ENCODE measurements around the gene TAF10. TPM values are rescaled to one million over a fixed set of nuclear protein-coding genes. Genes with fewer than 3 reads are reported as not detected.

The TAF10 gene
- total RNA-seq, 1 donor from 2014 or later: 154 TPM

DNA sequence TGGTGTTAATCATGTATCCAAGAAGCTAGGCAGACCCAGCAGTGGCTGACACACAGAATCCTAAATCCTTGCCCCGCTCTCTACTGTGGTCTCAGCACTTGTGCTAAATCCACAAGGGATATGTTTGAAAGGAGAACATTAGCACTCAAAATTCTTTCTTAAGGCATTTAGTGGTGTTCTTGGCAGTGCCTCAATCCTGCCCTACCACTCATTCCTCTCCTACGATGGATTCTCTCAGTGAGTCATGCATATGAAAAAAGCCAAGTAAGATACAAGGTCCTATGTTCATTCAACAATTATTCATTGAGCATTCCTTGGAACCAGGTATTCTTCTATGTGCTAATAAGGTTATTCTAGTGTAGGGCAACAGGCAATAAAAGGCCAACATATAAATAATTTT, 39.8 kb downstream of the TAF10 start:
- TF ChIP-seq, protein P1, sequence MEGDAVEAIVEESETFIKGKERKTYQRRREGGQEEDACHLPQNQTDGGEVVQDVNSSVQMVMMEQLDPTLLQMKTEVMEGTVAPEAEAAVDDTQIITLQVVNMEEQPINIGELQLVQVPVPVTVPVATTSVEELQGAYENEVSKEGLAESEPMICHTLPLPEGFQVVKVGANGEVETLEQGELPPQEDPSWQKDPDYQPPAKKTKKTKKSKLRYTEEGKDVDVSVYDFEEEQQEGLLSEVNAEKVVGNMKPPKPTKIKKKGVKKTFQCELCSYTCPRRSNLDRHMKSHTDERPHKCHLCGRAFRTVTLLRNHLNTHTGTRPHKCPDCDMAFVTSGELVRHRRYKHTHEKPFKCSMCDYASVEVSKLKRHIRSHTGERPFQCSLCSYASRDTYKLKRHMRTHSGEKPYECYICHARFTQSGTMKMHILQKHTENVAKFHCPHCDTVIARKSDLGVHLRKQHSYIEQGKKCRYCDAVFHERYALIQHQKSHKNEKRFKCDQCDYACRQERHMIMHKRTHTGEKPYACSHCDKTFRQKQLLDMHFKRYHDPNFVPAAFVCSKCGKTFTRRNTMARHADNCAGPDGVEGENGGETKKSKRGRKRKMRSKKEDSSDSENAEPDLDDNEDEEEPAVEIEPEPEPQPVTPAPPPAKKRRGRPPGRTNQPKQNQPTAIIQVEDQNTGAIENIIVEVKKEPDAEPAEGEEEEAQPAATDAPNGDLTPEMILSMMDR (IDR thresholded peaks at IDR 0.05): no peak
- no peaks in the 10 kb centered on the region for H3K27me3 Mint-ChIP-seq
- ChIA-PET CTCF (no interaction called here), POLR2A (no interaction called here)
- ATAC-seq (ENCODE audit: low read depth) (no peak), DNase-seq (no peak)
- intact Hi-C loops (cut with micrococcal nuclease): no loop called here
- no peak overlapping the region for H3K4me3 Mint-ChIP-seq
- H3K27ac Mint-ChIP-seq: no peak overlapping the region
- peaks cover 3% of the 10 kb centered on the region for H3K36me3 Mint-ChIP-seq (ENCODE audit: low read depth)
- H3K9me3 Mint-ChIP-seq: no peaks in the 10 kb centered on the region
- H3K4me1 Mint-ChIP-seq: no peaks in the 10 kb centered on the region

- no peak for ATAC-seq (ENCODE audit: low read depth)
- Mint-ChIP-seq H3K4me1 (no peaks in the 10 kb centered on the region), H3K9me3 (no peaks in the 10 kb centered on the region), H3K36me3 (ENCODE audit: low read depth) (peaks cover 3% of the 10 kb centered on the region), H3K27me3 (no peaks in the 10 kb centered on the region), H3K4me3 (no peak overlapping the region), H3K27ac (no peak overlapping the region)
- TF ChIP-seq, protein P1 (IDR thresholded peaks at IDR 0.05): no peak
- intact Hi-C loops (cut with micrococcal nuclease): no loop called here
- DNase-seq: no peak
- POLR2A ChIA-PET: no interaction called here
- CTCF ChIA-PET: no interaction called here
Observed at GRCh38 chr11:6571434-6572008, 40.5 kb downstream of the TAF10 start.

GRCh38 chr11:6570691-6571427, 41.2 kb downstream of the TAF10 start:
- Mint-ChIP-seq H3K27me3 (no peaks in the 10 kb centered on the region), H3K36me3 (ENCODE audit: low read depth) (peaks cover 3% of the 10 kb centered on the region), H3K4me1 (no peaks in the 10 kb centered on the region), H3K4me3 (no peak overlapping the region), H3K9me3 (no peaks in the 10 kb centered on the region), H3K27ac (no peak overlapping the region)
- TF ChIP-seq, protein P1 (IDR thresholded peaks at IDR 0.05): no peak
- ATAC-seq (ENCODE audit: low read depth) (no peak), DNase-seq (no peak)
- POLR2A ChIA-PET: no interaction called here
- intact Hi-C loops (cut with micrococcal nuclease): no loop called here
- CTCF ChIA-PET: no interaction called here

GRCh38 chr11:6569706-6570105, 42.3 kb downstream of the TAF10 start:
- Mint-ChIP-seq H3K27ac (no peak overlapping the region), H3K4me1 (no peaks in the 10 kb centered on the region), H3K36me3 (ENCODE audit: low read depth) (peaks cover 6% of the 10 kb centered on the region), H3K9me3 (no peaks in the 10 kb centered on the region), H3K4me3 (no peak overlapping the region), H3K27me3 (no peaks in the 10 kb centered on the region)
- intact Hi-C loops (cut with micrococcal nuclease): no loop called here
- TF ChIP-seq, protein P1 (IDR thresholded peaks at IDR 0.05): no peak
- ChIA-PET POLR2A (no interaction called here), CTCF (no interaction called here)
- no peak for ATAC-seq (ENCODE audit: low read depth)
- DNase-seq: no peak

GRCh38 chr11:6568191-6568918, 43.7 kb downstream of the TAF10 start:
- H3K27me3 Mint-ChIP-seq: no peaks in the 10 kb centered on the region
- peaks cover 10% of the 10 kb centered on the region for H3K36me3 Mint-ChIP-seq (ENCODE audit: low read depth)
- CTCF ChIA-PET: no interaction called here
- no peaks in the 10 kb centered on the region for H3K4me1 Mint-ChIP-seq
- ATAC-seq (ENCODE audit: low read depth) (no peak), DNase-seq (no peak)
- H3K9me3 Mint-ChIP-seq: no peaks in the 10 kb centered on the region
- TF ChIP-seq, protein P1 (IDR thresholded peaks at IDR 0.05): no peak
- H3K4me3 Mint-ChIP-seq: no peak overlapping the region
- H3K27ac Mint-ChIP-seq: no peak overlapping the region
- intact Hi-C loops (cut with micrococcal nuclease): no loop called here
- POLR2A ChIA-PET: no interaction called here

All from activated B cell treated with CpG ODN at 0.5 μM for 24 hours (primary cell).